K562 (cell line): Measurements from ENCODE around the gene CHTOP. TPM values are rescaled to one million over a fixed set of nuclear protein-coding genes. Genes with fewer than 3 reads are reported as not detected.

Experiments
- CREBBP ChIP-seq: IDR thresholded peaks from one replicate; pipeline ENCODE4 v1.6.1; 2012; ENCODE audit warnings: low read depth, mild to moderate bottlenecking, control low read depth, inconsistent platforms, low read length
- DEAF1 ChIP-seq: fragments of 450-650 bp; formaldehyde crosslinking; IDR thresholded peaks from 2 replicates; pipeline ENCODE4 v1.4.0; 2020; ENCODE audit warnings: mild to moderate bottlenecking, moderate library complexity
- FOXK1 ChIP-seq: sonication (generic); formaldehyde crosslinking; IDR thresholded peaks from 2 replicates; pipeline ENCODE4 v1.8.0; 2022; ENCODE audit warnings: missing genetic modification reagents, mild to moderate bottlenecking, borderline replicate concordance
- GATAD2B ChIP-seq: fragments of 450-650 bp; IDR thresholded peaks from 2 replicates; pipeline ENCODE4 v1.6.1; 2017; ENCODE audit warnings: mild to moderate bottlenecking, borderline replicate concordance
- HCFC1 ChIP-seq: IDR thresholded peaks from 2 replicates; pipeline ENCODE4 v1.6.1; 2012; ENCODE audit warnings: low read depth, low read length, improper control_type of control experiment
- MBD2 ChIP-seq: sonication (generic); IDR thresholded peaks from 2 replicates; pipeline ENCODE4 v1.6.1; 2016; ENCODE audit warnings: low read depth, borderline replicate concordance
- MTF1 ChIP-seq: fragments of 250-450 bp; sonication (Bioruptor Pico); IDR thresholded peaks from 2 replicates; pipeline ENCODE4 v1.9.0; 2021; ENCODE audit warnings: moderate library complexity, mild to moderate bottlenecking, inconsistent platforms, borderline replicate concordance
- NCOA6 ChIP-seq: fragments of 450-650 bp; IDR thresholded peaks from 2 replicates; pipeline ENCODE4 v1.6.1; 2017; ENCODE audit warnings: mild to moderate bottlenecking
- PKNOX1 ChIP-seq: fragments of 450-650 bp; IDR thresholded peaks from 2 replicates; pipeline ENCODE4 v1.6.1; 2016
- ZBTB26 ChIP-seq: fragments of 450-650 bp; formaldehyde crosslinking; IDR thresholded peaks from 2 replicates; pipeline ENCODE4 v1.4.0; 2022; ENCODE audit warnings: missing genetic modification characterization
- ZNF174 ChIP-seq: fragments of 250-450 bp; sonication (Bioruptor Pico); IDR thresholded peaks from 2 replicates; pipeline ENCODE4 v1.4.0; 2020; ENCODE audit warnings: mild to moderate bottlenecking
- ZNF696 ChIP-seq: fragments of 250-450 bp; sonication (Bioruptor Pico); conservative IDR thresholded peaks from 2 replicates; pipeline ENCODE4 v1.4.0; 2020; ENCODE audit warnings: mild to moderate bottlenecking, moderate library complexity
- polyA plus RNA-seq, 8 experiments: library from polyadenylated mRNA; depleted of rRNA in 4 of 8; stranded (reverse) in 5 of 8; unstranded in 3 of 8; fragments of >200 nt; fragmentation: Nextera tagmentation in 2 of 8; fragmentation: Illumina TruSeq in 1 of 8; extraction: Ambion mirVana in 2 of 8; extraction: Trizol in 1 of 8; gene quantifications; 2 replicates each; pipeline versions ENCODE4 v1.2.1 to v1.2.3, GENCODE V29; 2011 to 2014; ENCODE audit warnings: inconsistent platforms in 1 of 8, missing spikeins in 1 of 8
- total RNA-seq, 7 experiments: library from RNA; depleted of rRNA in 6 of 7; stranded (reverse); fragments of >200 nt in 6 of 7; fragmentation: Illumina TruSeq in 2 of 7; extraction: Trizol in 2 of 7; gene quantifications; 2 replicates each; pipeline versions ENCODE4 v1.2.1 to v1.2.3, GENCODE V29; 2011 to 2021; ENCODE audit warnings: low replicate concordance in 1 of 7
- TF ChIP-seq, protein P1 (sequence below): fragments of 450-650 bp; IDR thresholded peaks from 2 replicates; pipeline ENCODE4 v1.6.1; 2017; ENCODE audit warnings: antibody characterized with exemption
- TF ChIP-seq, protein P2 (sequence below), 2 experiments: fragments of 250-450 bp in 1 of 2; fragments of 450-650 bp in 1 of 2; sonication (Bioruptor Pico) in 1 of 2; IDR thresholded peaks; 2 replicates each; pipeline versions ENCODE4 v1.6.1 to v1.8.0; 2016 to 2021; ENCODE audit warnings: mild to moderate bottlenecking in 2 of 2, moderate library complexity in 2 of 2, missing compliant biosample characterization in 1 of 2, missing genetic modification characterization in 1 of 2
- TF ChIP-seq, protein P3 (sequence below): sonication (generic); formaldehyde crosslinking; IDR thresholded peaks from 2 replicates; pipeline ENCODE4 v1.8.0; 2022; ENCODE audit warnings: mild to moderate bottlenecking, missing genetic modification reagents

The CHTOP gene
- total and polyA plus RNA-seq, 9 of the 15 experiments (the other 6 are each of a cell fraction or from before 2014, with no cell fraction given) = 10.2 to 91.8 (median 60.8) TPM

DNA sequence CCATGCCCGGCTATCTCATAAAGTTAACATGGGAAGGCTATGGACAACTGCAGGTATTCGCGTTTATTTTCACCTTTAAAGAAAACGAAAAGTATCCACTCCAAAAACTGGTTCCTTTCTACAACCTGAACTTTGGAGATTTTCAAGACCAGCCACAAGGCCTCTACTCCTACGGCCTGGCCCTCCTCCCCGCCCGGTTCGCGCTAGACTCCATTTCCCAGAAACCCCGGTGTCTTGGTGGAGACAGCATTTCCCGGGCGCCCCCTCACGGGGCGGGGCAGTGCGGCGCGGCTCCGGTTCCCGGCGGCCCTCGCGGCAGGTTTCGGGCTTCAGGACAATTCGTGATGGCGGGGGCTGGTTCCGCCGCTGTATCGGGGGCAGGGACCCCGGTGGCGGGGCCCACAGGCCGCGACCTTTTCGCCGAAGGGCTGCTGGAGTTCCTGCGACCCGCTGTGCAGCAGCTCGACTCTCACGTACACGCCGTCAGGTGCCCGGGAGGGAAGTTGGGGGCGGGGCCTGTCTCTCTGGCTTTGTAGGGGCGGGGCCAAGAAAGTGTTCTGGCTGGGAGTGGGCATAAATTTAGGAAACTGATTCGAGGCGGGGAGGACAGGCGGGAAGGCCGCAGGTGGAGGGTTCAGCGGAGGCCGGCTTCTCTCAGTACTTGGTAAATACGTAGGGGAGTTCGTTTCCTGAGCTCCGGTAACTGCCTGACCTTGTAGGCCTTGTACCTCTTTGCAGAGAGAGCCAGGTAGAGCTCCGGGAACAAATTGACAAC lies 24.7 kb downstream of the CHTOP start, which contains the start of gene SNAPIN (continued):
- TF ChIP-seq PKNOX1 (peak; percentile 47; the same call in 1 of the 2 replicates), NCOA6 (no peak), HCFC1 (peak; percentile 97), MBD2 (peak; percentile 66; the same call in 1 of the 2 replicates), ZNF696 (no peak), CREBBP (no peak), DEAF1 (CRISPR knock-in tag) (no peak), ZNF174 (CRISPR knock-in tag) (no peak), MTF1 (CRISPR knock-in tag) (no peak), GATAD2B (0 out of 2 replicates have a peak, but pooled peaks have one; percentile 23), FOXK1 (CRISPR knock-in tag) (no peak), ZBTB26 (CRISPR knock-in tag) (no peak)
- TF ChIP-seq, protein P1, sequence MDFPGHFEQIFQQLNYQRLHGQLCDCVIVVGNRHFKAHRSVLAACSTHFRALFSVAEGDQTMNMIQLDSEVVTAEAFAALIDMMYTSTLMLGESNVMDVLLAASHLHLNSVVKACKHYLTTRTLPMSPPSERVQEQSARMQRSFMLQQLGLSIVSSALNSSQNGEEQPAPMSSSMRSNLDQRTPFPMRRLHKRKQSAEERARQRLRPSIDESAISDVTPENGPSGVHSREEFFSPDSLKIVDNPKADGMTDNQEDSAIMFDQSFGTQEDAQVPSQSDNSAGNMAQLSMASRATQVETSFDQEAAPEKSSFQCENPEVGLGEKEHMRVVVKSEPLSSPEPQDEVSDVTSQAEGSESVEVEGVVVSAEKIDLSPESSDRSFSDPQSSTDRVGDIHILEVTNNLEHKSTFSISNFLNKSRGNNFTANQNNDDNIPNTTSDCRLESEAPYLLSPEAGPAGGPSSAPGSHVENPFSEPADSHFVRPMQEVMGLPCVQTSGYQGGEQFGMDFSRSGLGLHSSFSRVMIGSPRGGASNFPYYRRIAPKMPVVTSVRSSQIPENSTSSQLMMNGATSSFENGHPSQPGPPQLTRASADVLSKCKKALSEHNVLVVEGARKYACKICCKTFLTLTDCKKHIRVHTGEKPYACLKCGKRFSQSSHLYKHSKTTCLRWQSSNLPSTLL = no peak
- TF ChIP-seq, protein P2, sequence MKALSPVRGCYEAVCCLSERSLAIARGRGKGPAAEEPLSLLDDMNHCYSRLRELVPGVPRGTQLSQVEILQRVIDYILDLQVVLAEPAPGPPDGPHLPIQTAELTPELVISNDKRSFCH (CRISPR knock-in tag; IDR thresholded peaks at IDR 0.05) = no peak
- TF ChIP-seq, protein P2 (tag; IDR thresholded peaks at IDR 0.05) = no peak
- TF ChIP-seq, protein P3, sequence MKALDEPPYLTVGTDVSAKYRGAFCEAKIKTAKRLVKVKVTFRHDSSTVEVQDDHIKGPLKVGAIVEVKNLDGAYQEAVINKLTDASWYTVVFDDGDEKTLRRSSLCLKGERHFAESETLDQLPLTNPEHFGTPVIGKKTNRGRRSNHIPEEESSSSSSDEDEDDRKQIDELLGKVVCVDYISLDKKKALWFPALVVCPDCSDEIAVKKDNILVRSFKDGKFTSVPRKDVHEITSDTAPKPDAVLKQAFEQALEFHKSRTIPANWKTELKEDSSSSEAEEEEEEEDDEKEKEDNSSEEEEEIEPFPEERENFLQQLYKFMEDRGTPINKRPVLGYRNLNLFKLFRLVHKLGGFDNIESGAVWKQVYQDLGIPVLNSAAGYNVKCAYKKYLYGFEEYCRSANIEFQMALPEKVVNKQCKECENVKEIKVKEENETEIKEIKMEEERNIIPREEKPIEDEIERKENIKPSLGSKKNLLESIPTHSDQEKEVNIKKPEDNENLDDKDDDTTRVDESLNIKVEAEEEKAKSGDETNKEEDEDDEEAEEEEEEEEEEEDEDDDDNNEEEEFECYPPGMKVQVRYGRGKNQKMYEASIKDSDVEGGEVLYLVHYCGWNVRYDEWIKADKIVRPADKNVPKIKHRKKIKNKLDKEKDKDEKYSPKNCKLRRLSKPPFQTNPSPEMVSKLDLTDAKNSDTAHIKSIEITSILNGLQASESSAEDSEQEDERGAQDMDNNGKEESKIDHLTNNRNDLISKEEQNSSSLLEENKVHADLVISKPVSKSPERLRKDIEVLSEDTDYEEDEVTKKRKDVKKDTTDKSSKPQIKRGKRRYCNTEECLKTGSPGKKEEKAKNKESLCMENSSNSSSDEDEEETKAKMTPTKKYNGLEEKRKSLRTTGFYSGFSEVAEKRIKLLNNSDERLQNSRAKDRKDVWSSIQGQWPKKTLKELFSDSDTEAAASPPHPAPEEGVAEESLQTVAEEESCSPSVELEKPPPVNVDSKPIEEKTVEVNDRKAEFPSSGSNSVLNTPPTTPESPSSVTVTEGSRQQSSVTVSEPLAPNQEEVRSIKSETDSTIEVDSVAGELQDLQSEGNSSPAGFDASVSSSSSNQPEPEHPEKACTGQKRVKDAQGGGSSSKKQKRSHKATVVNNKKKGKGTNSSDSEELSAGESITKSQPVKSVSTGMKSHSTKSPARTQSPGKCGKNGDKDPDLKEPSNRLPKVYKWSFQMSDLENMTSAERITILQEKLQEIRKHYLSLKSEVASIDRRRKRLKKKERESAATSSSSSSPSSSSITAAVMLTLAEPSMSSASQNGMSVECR (CRISPR knock-in tag) = no peak
